DND-41 (cell line): ENCODE data around the gene SLC25A1.

Experiments
- CTCF ChIP-seq: IDR thresholded peaks from 2 replicates; pipeline ENCODE4 v1.5.1; 2012; ENCODE audit warnings: borderline replicate concordance, low read length, moderate library complexity, mild to moderate bottlenecking; ENCODE audit not compliant: poor library complexity, severe bottlenecking; ENCODE audit errors: extremely low read depth
- EZH2 ChIP-seq: IDR thresholded peaks from 3 replicates; pipeline ENCODE4 v1.6.1; 2012; ENCODE audit warnings: borderline replicate concordance, low read depth, mild to moderate bottlenecking, moderate library complexity, low read length, inconsistent platforms; ENCODE audit not compliant: severe bottlenecking

GRCh38 chr22:19184276-19184997 is 5.9 kb upstream of the SLC25A1 start:
- TF ChIP-seq CTCF (no peak), EZH2 (no peak)
